Spinal cord (tissue), 10 donors: ENCODE measurements around the gene GRAMD2A. TPM values are rescaled to one million over a fixed set of nuclear protein-coding genes. Genes with fewer than 3 reads are reported as not detected.
A peak's percentile ranks its signal among the peaks of the same experiment; 100 is the strongest.
"Not testable (repeated sequence)": the region's sequence is repeated elsewhere in the genome, so short reads cannot be mapped to it uniquely, and the experiment has no call there.

Experiments used
- DNase-seq, 6 donors: peaks; one replicate each; pipeline versions ENCODE4 v3.0.0 to v3.0.0-alpha.2; 2013 to 2015; ENCODE audit warnings: low spot score in 6 of 6, low read depth in 4 of 6
- H3K27ac ChIP-seq: one replicate; pipeline ENCODE4 v1.5.1; 2013; ENCODE audit warnings: low read depth, low read length, control low read depth
- H3K27me3 ChIP-seq: one replicate; pipeline ENCODE4 v1.6.1; 2013; ENCODE audit warnings: low read length; ENCODE audit not compliant: control insufficient read depth, insufficient read depth
- H3K36me3 ChIP-seq: one replicate; pipeline ENCODE4 v1.6.1; 2013; ENCODE audit warnings: low read length; ENCODE audit not compliant: control insufficient read depth, insufficient read depth
- H3K4me1 ChIP-seq: one replicate; pipeline ENCODE4 v1.6.1; 2013; ENCODE audit warnings: low read length; ENCODE audit not compliant: control insufficient read depth, insufficient read depth
- H3K4me3 ChIP-seq: one replicate; pipeline ENCODE4 v1.5.1; 2013; ENCODE audit warnings: low read depth, low read length, control low read depth
- H3K9me3 ChIP-seq: one replicate; pipeline ENCODE4 v1.6.1; 2013; ENCODE audit warnings: low read length; ENCODE audit not compliant: control insufficient read depth, insufficient read depth
- WGBS: methylation state at CpG from one replicate; pipeline ENCODE4 v1.1.5; 2013; ENCODE audit warnings: missing lambda C conversion rate; ENCODE audit not compliant: insufficient coverage; 5-methylcytosine and 5-hydroxymethylcytosine counted together
- polyA plus RNA-seq, 2 donors: library from polyadenylated mRNA; unstranded; fragments of 120-200 nt; gene quantifications; one replicate each; pipeline ENCODE4 v1.2.1, GENCODE V29; 2013; ENCODE audit not compliant: insufficient read length in 2 of 2
- total RNA-seq, 2 donors: library from RNA; depleted of rRNA in 1 of 2; stranded (reverse); fragments of 120-200 nt in 1 of 2; fragments of >200 nt in 1 of 2; gene quantifications; one replicate each; pipeline versions ENCODE4 v1.2.3 to v1.2.4, GENCODE V29; 2013 to 2014
- donor health status: healthy.

Gene GRAMD2A
- total and polyA plus RNA-seq, 4 donors, result 1.4 to 3.8 (median 2.3) TPM

GRCh38 chr15:72176743-72177142, 20.8 kb downstream of the GRAMD2A start:
- DNase-seq, result no peak
- no peaks in the 10 kb centered on the region for H3K9me3 ChIP-seq
- H3K36me3 ChIP-seq, result no peaks in the 10 kb centered on the region
- H3K4me3 ChIP-seq, result no peak overlapping the region
- H3K27ac ChIP-seq, result no peak overlapping the region
- H3K4me1 ChIP-seq, result peaks cover 52% of the 10 kb centered on the region
- no peaks in the 10 kb centered on the region for H3K27me3 ChIP-seq
- WGBS, result 80% methylated on average over 1 of the region's 3 CpGs

- DNase-seq, result peak in 1 of 6 donors; percentile 59
- no peaks in the 10 kb centered on the region for H3K9me3 ChIP-seq
- no peaks in the 10 kb centered on the region for H3K36me3 ChIP-seq
- 60% methylated on average over 6 of the region's 6 CpGs for WGBS
- no peaks in the 10 kb centered on the region for H3K27me3 ChIP-seq
- H3K4me3 ChIP-seq, result no peak overlapping the region
- no peak overlapping the region for H3K27ac ChIP-seq
- H3K4me1 ChIP-seq, result peaks cover 51% of the 10 kb centered on the region
Observed at GRCh38 chr15:72176159-72176558, 21.4 kb downstream of the GRAMD2A start.

- Histone ChIP-seq H3K27me3 (no peaks in the 10 kb centered on the region), H3K4me3 (no peak overlapping the region), H3K36me3 (no peaks in the 10 kb centered on the region), H3K4me1 (peaks cover 44% of the 10 kb centered on the region), H3K27ac (no peak overlapping the region), H3K9me3 (no peaks in the 10 kb centered on the region)
- no peak for DNase-seq
- 91% methylated on average over 13 of the region's 15 CpGs for whole genome bisulfite sequencing
Observed at GRCh38 chr15:72175186-72176044, 22.2 kb downstream of the GRAMD2A start.

- Histone ChIP-seq H3K4me1 (peaks cover 42% of the 10 kb centered on the region), H3K36me3 (no peaks in the 10 kb centered on the region), H3K27ac (no peak overlapping the region), H3K4me3 (no peak overlapping the region), H3K27me3 (no peaks in the 10 kb centered on the region), H3K9me3 (no peaks in the 10 kb centered on the region)
- 84% methylated on average over 4 of the region's 5 CpGs for WGBS
- DNase-seq, result no peak
Observed at GRCh38 chr15:72174551-72175165, 22.9 kb downstream of the GRAMD2A start.

- WGBS, result 98% methylated on average over 4 of the region's 12 CpGs
- Histone ChIP-seq H3K27me3 (no peaks in the 10 kb centered on the region), H3K36me3 (no peaks in the 10 kb centered on the region), H3K9me3 (no peaks in the 10 kb centered on the region), H3K27ac (no peak overlapping the region), H3K4me1 (peaks cover 42% of the 10 kb centered on the region), H3K4me3 (no peak overlapping the region)
- DNase-seq, result no peak
Observed at GRCh38 chr15:72173864-72174550, 23.6 kb downstream of the GRAMD2A start.

GRCh38 chr15:72173401-72173800, 24.2 kb downstream of the GRAMD2A start:
- no peaks in the 10 kb centered on the region for H3K36me3 ChIP-seq
- no peak overlapping the region for H3K4me3 ChIP-seq
- 91% methylated on average over 4 of the region's 6 CpGs for WGBS
- DNase-seq, result no peak
- H3K9me3 ChIP-seq, result no peaks in the 10 kb centered on the region
- H3K4me1 ChIP-seq, result peaks cover 42% of the 10 kb centered on the region
- no peak overlapping the region for H3K27ac ChIP-seq
- no peaks in the 10 kb centered on the region for H3K27me3 ChIP-seq

- 79% methylated on average over 5 of the region's 5 CpGs for WGBS
- Histone ChIP-seq H3K4me1 (peaks cover 42% of the 10 kb centered on the region), H3K27ac (no peak overlapping the region), H3K36me3 (no peaks in the 10 kb centered on the region), H3K4me3 (no peak overlapping the region), H3K9me3 (no peaks in the 10 kb centered on the region), H3K27me3 (no peaks in the 10 kb centered on the region)
- DNase-seq, result no peak
Observed at GRCh38 chr15:72172796-72173195, 24.8 kb downstream of the GRAMD2A start.

- H3K4me1 ChIP-seq, result peaks cover 42% of the 10 kb centered on the region
- not testable (repeated sequence) for H3K36me3 ChIP-seq, H3K9me3 ChIP-seq, DNase-seq, H3K27ac ChIP-seq, H3K27me3 ChIP-seq, H3K4me3 ChIP-seq
- 93% methylated on average over 10 of the region's 10 CpGs for WGBS
Observed at GRCh38 chr15:72171978-72172377, 25.6 kb downstream of the GRAMD2A start.

- Histone ChIP-seq H3K27me3 (no peaks in the 10 kb centered on the region), H3K4me3 (no peak overlapping the region)
- DNase-seq, result no peak
Observed at GRCh38 chr15:72170691-72171090, 26.9 kb downstream of the GRAMD2A start.

More at GRCh38 chr15:72170691-72171090, 26.9 kb downstream of the GRAMD2A start:
- H3K4me1 ChIP-seq, result peaks cover 30% of the 10 kb centered on the region
- H3K36me3 ChIP-seq, result peaks cover 2% of the 10 kb centered on the region
- H3K9me3 ChIP-seq, result no peaks in the 10 kb centered on the region
- no peak overlapping the region for H3K27ac ChIP-seq
- 91% methylated on average over 7 of the region's 7 CpGs for WGBS
